Stimulated activated CD4-positive, alpha-beta T cell treated with anti-CD3 and anti-CD28 coated beads, TNF-alpha, amount 100 ng/mL, for 48 hours (primary cell): Measurements from ENCODE around the gene SQSTM1.
"Not testable (repeated sequence)": the region's sequence is repeated elsewhere in the genome, so short reads cannot be mapped to it uniquely, and the experiment has no call there.

ENCODE experiments used
- DNase-seq, 3 donors: peaks; one replicate each; pipeline ENCODE4 v3.0.0-alpha.2; 2020; ENCODE audit warnings: low read depth in 3 of 3

The SQSTM1 gene

GRCh38 chr5:179825655-179826182 is 5.0 kb downstream of the SQSTM1 start:
- DNase-seq: no peak

- peak in 1 of 3 donors; percentile 57 for DNase-seq
Observed at GRCh38 chr5:179827680-179828079, 7.0 kb downstream of the SQSTM1 start.

GRCh38 chr5:179828756-179829421 is 8.2 kb downstream of the SQSTM1 start:
- no peak for DNase-seq

- no peak for DNase-seq
Observed at GRCh38 chr5:179829732-179830435, 9.2 kb downstream of the SQSTM1 start.

GRCh38 chr5:179830818-179831468 is 10.2 kb downstream of the SQSTM1 start:
- no peak for DNase-seq

- DNase-seq: no peak
Observed at GRCh38 chr5:179832039-179832745, 11.5 kb downstream of the SQSTM1 start.

GRCh38 chr5:179833056-179833708 is 12.5 kb downstream of the SQSTM1 start:
- no peak for DNase-seq

- DNase-seq: no peak
Observed at GRCh38 chr5:179833709-179834070, 13.0 kb downstream of the SQSTM1 start.

- DNase-seq: no peak
Observed at GRCh38 chr5:179834120-179834519, 13.4 kb downstream of the SQSTM1 start.

- DNase-seq: not testable (repeated sequence)
Observed at GRCh38 chr5:179834871-179835270, 14.2 kb downstream of the SQSTM1 start.

GRCh38 chr5:179836225-179837019 is 15.7 kb downstream of the SQSTM1 start:
- peak in 2 of 3 donors; percentile 25 to 26 for DNase-seq

- no peak for DNase-seq
Observed at GRCh38 chr5:179837076-179838011, 16.6 kb downstream of the SQSTM1 start.

GRCh38 chr5:179839328-179840256 is 18.9 kb downstream of the SQSTM1 start:
- no peak for DNase-seq

- no peak for DNase-seq
Observed at GRCh38 chr5:179840321-179840720, 19.6 kb downstream of the SQSTM1 start.

GRCh38 chr5:179840766-179841165 is 20.1 kb downstream of the SQSTM1 start:
- no peak for DNase-seq

GRCh38 chr5:179841621-179842020 is 20.9 kb downstream of the SQSTM1 start:
- DNase-seq: no peak

GRCh38 chr5:179852993-179853547 is 32.4 kb downstream of the SQSTM1 start:
- no peak for DNase-seq

- no peak for DNase-seq
Observed at GRCh38 chr5:179854356-179854755, 33.7 kb downstream of the SQSTM1 start.
